ENCODE measurements around the gene HIF1AN. TPM values are rescaled to one million over a fixed set of nuclear protein-coding genes. Genes with fewer than 3 reads are reported as not detected.

The HIF1AN gene
- polyA plus RNA-seq, 1 donor: 27.3 TPM

DNA sequence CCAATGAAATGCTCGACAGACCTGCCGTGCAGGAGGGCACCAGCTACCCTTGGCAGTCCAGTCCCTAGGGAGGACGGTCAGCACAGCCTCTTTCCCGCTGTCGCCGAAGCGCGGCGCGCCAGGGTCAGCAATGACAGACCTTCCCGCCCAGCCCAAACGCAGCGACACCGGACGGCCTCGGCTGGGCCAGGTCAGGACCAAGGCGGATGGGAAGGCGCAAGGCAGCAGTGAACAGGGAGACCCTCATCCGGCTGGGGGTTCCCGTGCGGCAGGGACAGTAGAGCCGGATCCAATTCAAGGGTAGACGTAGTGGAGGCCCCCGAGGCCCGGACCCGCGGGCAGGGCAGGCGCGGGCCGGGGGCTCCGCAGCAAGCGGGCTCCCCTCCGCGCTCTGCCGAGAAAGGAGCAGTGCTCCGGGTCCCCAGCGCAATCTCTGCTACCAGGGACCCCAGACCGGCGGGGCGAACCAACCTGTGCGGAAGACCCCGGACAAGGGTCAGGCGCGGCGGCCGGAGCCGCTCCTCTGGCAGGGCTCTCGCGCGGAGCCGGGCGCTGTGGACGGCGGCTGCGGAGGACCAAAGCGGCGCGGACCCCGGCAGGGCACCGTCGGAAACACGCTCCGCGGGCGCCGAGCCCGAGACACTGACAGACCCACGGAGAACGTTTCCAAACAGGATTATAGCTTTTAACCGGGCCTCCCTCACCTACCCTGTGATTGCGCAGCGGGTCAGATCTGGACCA is 16.3 kb upstream of the HIF1AN start, which contains the start of gene SEC31B:
Gene SEC31B, minus strand, starts transcription at position 551 of the 741 bp plus-strand sequence. CDS start 2,909 bp downstream, outside the sequence.
- DNase-seq: peak in 1 of 2 donors; percentile 33
- H3K27ac ChIP-seq (ENCODE audit: low read length): no peak within 1 kb of the TSS
- no peaks in the 10 kb centered on the region for H3K9me3 ChIP-seq (ENCODE audit: control insufficient read depth, low read depth, low read length)
- peaks cover 16% of the 10 kb centered on the region for H3K36me3 ChIP-seq (ENCODE audit: control insufficient read depth, insufficient read depth, low read length)
- peak within 1 kb of the TSS; percentile 23 for H3K4me3 ChIP-seq (ENCODE audit: low read length)
- WGBS (ENCODE audit: insufficient coverage, low lambda C conversion rate): no CpG with 5 or more reads among the region's 72 CpGs
- H3K27me3 ChIP-seq (ENCODE audit: control insufficient read depth, insufficient read depth, low read length): peaks cover 16% of the 10 kb centered on the region
- H3K4me1 ChIP-seq (ENCODE audit: control insufficient read depth, insufficient read depth, low read length): peaks cover 6% of the 10 kb centered on the region

DNA sequence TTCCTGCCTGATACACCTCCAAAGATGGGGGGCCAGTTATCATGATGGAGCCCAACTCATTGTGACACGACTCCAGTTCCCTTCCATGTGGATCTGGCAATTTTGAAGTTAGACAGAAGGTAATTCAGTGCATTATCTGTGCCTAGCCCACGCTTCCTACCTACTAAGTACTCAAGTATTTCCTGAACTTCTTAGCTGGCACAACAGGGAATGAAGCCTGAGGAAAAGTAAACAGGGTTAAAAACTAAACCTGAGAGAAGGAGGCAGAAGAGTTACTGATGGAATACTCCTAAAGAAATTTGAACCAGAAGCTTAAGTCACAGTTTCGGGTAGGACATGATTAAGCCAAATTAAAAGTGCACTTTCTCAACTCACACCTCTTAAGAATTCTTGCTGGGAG is 14.9 kb upstream of the HIF1AN start:
- no peaks in the 10 kb centered on the region for H3K9me3 ChIP-seq (ENCODE audit: control insufficient read depth, low read depth, low read length)
- peaks cover 24% of the 10 kb centered on the region for H3K36me3 ChIP-seq (ENCODE audit: control insufficient read depth, insufficient read depth, low read length)
- H3K4me1 ChIP-seq (ENCODE audit: control insufficient read depth, insufficient read depth, low read length): peaks cover 6% of the 10 kb centered on the region
- no peak overlapping the region for H3K27ac ChIP-seq (ENCODE audit: low read length)
- peaks cover 16% of the 10 kb centered on the region for H3K27me3 ChIP-seq (ENCODE audit: control insufficient read depth, insufficient read depth, low read length)
- WGBS (ENCODE audit: insufficient coverage, low lambda C conversion rate): no CpG with 5 or more reads among the region's 3 CpGs
- no peak for DNase-seq
- H3K4me3 ChIP-seq (ENCODE audit: low read length): no peak overlapping the region

DNA sequence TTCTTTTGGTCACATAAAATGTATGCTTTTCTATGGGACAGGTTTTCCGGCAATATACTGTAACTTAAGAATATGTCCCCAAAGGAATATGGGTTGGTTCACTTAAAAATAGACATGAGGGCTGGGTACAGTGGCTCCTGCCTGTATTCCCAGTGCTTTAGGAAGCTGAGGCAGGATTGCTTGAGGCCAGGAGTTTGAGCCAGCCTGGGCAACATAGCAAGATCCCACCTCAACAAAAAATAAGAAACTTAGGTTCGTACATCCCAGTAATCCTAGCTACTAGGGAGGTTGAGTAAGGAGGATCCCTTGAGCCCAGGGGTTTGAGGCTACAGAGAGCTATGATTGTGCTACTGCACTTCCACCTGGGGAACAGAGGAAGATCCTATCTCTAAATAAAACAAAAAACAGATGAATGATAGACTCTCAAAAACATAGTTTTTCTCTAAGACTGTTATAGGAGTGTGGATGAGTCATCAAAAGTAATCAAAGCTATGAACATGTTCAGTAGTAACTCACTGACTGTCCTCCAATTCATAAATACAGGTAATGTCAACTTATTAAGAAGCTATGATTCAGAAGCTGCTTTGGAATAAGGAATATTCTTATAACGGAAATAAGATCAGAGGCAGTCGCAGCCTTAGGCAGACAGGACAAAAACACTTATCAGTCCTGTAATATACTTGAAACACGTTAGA is 13.5 kb upstream of the HIF1AN start:
- H3K9me3 ChIP-seq (ENCODE audit: control insufficient read depth, low read depth, low read length): no peaks in the 10 kb centered on the region
- H3K27ac ChIP-seq (ENCODE audit: low read length): no peak overlapping the region
- H3K4me1 ChIP-seq (ENCODE audit: control insufficient read depth, insufficient read depth, low read length): peaks cover 6% of the 10 kb centered on the region
- no peak overlapping the region for H3K4me3 ChIP-seq (ENCODE audit: low read length)
- H3K27me3 ChIP-seq (ENCODE audit: control insufficient read depth, insufficient read depth, low read length): peaks cover 16% of the 10 kb centered on the region
- no peak for DNase-seq
- WGBS (ENCODE audit: insufficient coverage, low lambda C conversion rate): 82% methylated on average over 2 of the region's 5 CpGs
- peaks cover 39% of the 10 kb centered on the region for H3K36me3 ChIP-seq (ENCODE audit: control insufficient read depth, insufficient read depth, low read length)

DNA sequence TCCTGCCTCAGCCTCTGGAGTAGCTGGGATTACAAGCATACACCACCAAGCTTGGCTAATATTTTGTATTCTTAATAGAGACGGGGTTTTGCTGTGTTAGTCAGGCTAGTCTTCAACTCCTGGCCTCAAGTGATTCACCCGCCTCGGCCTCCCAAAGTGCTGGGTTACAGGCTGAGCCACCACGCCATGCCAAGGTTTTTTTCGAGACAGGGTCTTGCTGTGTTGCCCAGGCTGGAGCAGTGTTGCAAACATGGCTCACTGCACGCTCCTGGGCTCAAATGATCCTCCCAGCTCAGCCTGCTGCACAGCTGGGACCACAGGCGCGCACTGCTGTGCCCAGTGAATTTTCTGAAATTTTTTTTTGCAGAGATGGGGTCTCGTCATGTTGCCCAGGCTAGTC is 12.8 kb upstream of the HIF1AN start:
- no peak for DNase-seq
- Histone ChIP-seq H3K4me1 (ENCODE audit: control insufficient read depth, insufficient read depth, low read length) (peaks cover 6% of the 10 kb centered on the region), H3K27ac (ENCODE audit: low read length) (no peak overlapping the region), H3K27me3 (ENCODE audit: control insufficient read depth, insufficient read depth, low read length) (peaks cover 16% of the 10 kb centered on the region), H3K4me3 (ENCODE audit: low read length) (no peak overlapping the region), H3K9me3 (ENCODE audit: control insufficient read depth, low read depth, low read length) (no peaks in the 10 kb centered on the region), H3K36me3 (ENCODE audit: control insufficient read depth, insufficient read depth, low read length) (peaks cover 40% of the 10 kb centered on the region)
- WGBS (ENCODE audit: insufficient coverage, low lambda C conversion rate): no CpG with 5 or more reads among the region's 9 CpGs

DNA sequence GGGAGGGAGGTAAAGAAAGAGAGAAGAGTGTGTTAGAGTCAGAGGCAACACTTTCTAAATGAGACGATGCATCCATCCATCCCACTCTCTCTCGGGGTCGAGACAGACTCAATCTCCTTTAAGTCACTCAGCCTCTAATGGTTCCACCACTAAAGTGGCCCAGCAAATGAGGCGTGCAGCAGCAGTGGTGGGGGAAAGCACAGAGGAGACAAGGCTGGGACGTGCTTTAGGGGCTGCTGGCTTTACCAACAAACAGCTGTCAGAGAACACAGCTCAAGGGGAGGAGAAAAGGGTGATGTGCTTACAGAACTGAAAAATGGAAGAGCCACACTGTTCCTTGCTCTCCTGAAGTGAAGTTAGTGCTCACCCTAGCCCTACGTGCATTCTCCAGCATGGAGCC is 11.5 kb upstream of the HIF1AN start:
- Histone ChIP-seq H3K27me3 (ENCODE audit: control insufficient read depth, insufficient read depth, low read length) (peaks cover 11% of the 10 kb centered on the region), H3K4me3 (ENCODE audit: low read length) (no peak overlapping the region), H3K27ac (ENCODE audit: low read length) (no peak overlapping the region), H3K9me3 (ENCODE audit: control insufficient read depth, low read depth, low read length) (no peaks in the 10 kb centered on the region), H3K4me1 (ENCODE audit: control insufficient read depth, insufficient read depth, low read length) (peaks cover 11% of the 10 kb centered on the region), H3K36me3 (ENCODE audit: control insufficient read depth, insufficient read depth, low read length) (peaks cover 40% of the 10 kb centered on the region)
- DNase-seq: no peak
- no CpG with 5 or more reads among the region's 6 CpGs for whole genome bisulfite sequencing (ENCODE audit: insufficient coverage, low lambda C conversion rate)

DNA sequence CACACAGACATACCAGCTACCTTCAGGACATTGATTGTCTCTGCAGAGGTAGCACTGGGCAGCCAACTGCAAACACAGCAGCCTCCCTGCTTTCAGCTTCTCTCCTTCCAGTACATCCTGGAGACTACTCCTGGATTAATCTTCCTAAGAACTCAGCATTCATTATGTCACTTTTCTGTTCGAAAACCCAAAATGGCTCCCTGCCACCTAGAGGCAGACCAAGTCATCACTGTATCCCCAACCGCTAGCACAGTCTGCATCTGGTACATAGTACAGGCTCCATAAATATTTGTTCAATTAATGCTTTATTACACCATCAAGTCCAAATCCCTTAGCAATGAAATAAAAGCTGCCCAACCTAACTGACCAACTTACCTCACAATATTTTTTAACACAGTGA is 11.1 kb upstream of the HIF1AN start:
- Histone ChIP-seq H3K9me3 (ENCODE audit: control insufficient read depth, low read depth, low read length) (no peaks in the 10 kb centered on the region), H3K4me1 (ENCODE audit: control insufficient read depth, insufficient read depth, low read length) (peaks cover 9% of the 10 kb centered on the region), H3K36me3 (ENCODE audit: control insufficient read depth, insufficient read depth, low read length) (peaks cover 40% of the 10 kb centered on the region), H3K27ac (ENCODE audit: low read length) (no peak overlapping the region), H3K4me3 (ENCODE audit: low read length) (no peak overlapping the region), H3K27me3 (ENCODE audit: control insufficient read depth, insufficient read depth, low read length) (peaks cover 7% of the 10 kb centered on the region)
- WGBS (ENCODE audit: insufficient coverage, low lambda C conversion rate): no CpG with 5 or more reads among the region's 2 CpGs
- DNase-seq: no peak

DNA sequence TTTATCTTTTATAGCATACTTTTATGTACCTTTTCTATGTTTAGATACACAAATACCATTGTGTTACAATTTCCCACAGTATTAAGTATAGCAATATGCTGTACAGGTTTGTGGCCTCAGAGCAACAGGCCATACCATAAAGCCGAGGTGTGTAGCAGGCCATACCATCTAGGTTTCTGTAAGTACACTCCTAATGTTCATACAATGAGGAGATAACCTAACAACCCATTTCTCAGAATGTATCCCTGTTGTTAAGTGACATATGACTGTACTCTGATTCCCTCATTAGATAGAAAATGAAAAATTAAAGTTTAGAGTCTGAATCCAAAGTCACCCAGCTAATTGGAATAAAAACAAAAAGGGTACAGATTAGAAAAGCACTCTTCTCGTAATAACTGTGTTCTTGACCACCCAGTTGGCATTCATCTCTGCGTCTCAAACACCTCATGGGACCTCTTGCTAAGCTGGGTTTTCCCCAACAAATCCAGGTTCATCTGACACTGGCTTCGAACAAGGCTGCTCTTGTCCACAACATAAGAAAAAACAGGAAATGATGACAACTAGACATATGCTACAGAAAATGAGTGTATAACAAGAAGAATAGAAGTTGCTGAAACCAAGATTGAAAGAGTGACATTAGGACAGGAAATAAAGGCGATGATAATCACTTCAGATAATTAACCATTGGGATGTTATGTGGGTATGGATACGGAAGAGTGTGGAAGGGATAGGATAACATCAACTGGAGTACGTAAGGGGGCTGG is 7.4 kb upstream of the HIF1AN start:
- WGBS (ENCODE audit: insufficient coverage, low lambda C conversion rate): 66% methylated on average over 4 of the region's 7 CpGs
- Histone ChIP-seq H3K9me3 (ENCODE audit: control insufficient read depth, low read depth, low read length) (no peaks in the 10 kb centered on the region), H3K36me3 (ENCODE audit: control insufficient read depth, insufficient read depth, low read length) (peaks cover 35% of the 10 kb centered on the region), H3K27ac (ENCODE audit: low read length) (no peak overlapping the region), H3K4me1 (ENCODE audit: control insufficient read depth, insufficient read depth, low read length) (peaks cover 13% of the 10 kb centered on the region), H3K27me3 (ENCODE audit: control insufficient read depth, insufficient read depth, low read length) (no peaks in the 10 kb centered on the region), H3K4me3 (ENCODE audit: low read length) (peak overlapping the region; percentile 94)
- DNase-seq: no peak

DNA sequence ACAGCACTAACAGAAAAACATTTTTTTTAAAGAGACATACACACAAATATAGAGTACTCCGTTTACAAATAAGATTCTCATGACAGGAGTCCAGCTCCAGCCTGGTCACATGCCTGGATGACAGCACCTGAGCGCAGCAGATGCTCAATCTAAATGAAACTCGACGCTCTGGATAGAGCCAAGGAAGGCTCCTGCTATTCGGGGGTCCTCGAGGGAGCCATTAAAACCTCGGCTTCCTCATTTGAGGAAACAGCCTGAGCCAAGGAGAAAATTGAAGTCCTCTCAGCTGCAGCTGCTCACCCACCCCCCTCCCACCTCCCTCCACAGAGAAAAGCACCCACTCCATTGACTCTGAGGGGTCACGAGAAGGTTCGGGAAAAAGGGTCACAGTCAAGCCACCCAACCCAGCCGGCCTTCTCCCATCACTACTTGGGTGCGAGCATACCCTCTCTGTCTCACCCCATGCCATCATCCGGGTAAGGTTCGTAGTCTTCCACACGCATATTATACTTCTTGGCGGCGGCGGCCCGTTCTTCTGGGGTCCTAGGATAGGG is 6.7 kb upstream of the HIF1AN start:
- H3K4me3 ChIP-seq (ENCODE audit: low read length): peak overlapping the region; percentile 94
- H3K4me1 ChIP-seq (ENCODE audit: control insufficient read depth, insufficient read depth, low read length): peaks cover 13% of the 10 kb centered on the region
- DNase-seq: peak in 1 of 2 donors; percentile 46
- peak overlapping the region; percentile 37 for H3K27ac ChIP-seq (ENCODE audit: low read length)
- H3K9me3 ChIP-seq (ENCODE audit: control insufficient read depth, low read depth, low read length): no peaks in the 10 kb centered on the region
- peaks cover 28% of the 10 kb centered on the region for H3K36me3 ChIP-seq (ENCODE audit: control insufficient read depth, insufficient read depth, low read length)
- WGBS (ENCODE audit: insufficient coverage, low lambda C conversion rate): no CpG with 5 or more reads among the region's 18 CpGs
- H3K27me3 ChIP-seq (ENCODE audit: control insufficient read depth, insufficient read depth, low read length): no peaks in the 10 kb centered on the region

DNA sequence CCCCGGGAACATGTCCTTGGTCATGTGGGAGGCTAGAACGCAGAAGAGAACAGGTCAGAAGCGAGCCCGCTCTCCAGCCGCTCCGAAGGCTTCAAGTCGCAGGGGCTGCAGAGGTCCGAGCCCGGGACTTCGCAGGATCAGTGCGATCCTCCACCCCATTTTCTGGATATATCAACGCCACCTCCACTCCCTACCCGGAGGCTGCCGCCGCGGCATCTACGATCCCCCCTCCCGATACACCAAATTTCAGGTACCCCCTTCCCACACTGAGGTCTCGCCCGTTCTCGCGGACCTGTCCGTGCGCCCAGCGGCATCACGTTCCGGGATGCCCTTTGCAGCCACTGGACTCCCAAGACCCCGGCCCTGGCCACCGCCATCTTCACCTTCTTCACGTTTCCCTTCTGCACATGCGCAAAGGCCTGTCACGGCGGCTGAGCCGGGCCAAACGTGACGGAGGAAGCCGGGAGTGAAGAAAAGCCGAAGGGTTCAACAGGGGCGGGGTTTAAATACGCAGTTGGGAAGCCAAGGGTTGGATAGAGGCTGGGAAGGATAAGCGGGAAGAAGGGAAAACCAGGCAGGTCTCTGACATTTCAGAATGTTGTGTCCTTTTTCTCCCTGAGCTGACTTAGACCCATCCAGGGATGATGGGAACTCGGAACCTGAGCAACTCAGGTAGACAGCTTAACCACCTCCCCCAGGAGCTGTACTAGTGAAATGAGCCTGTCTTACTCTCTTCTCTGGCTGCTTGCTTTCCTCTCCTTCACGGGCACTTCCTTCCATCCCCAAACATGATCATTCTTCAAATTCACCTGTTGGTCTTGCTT is 6.1 kb upstream of the HIF1AN start, which contains the start of gene NDUFB8:
Gene NDUFB8, minus strand, starts transcription at position 397 of the 824 bp plus-strand sequence. Its CDS starts 20 bp downstream, at position 377.
- 0% methylated on average over 1 of the region's 43 CpGs for WGBS (ENCODE audit: insufficient coverage, low lambda C conversion rate)
- H3K36me3 ChIP-seq (ENCODE audit: control insufficient read depth, insufficient read depth, low read length): peaks cover 22% of the 10 kb centered on the region

More for the DNA sequence above, 6.1 kb upstream of the HIF1AN start, which contains the start of gene NDUFB8:
- H3K4me1 ChIP-seq (ENCODE audit: control insufficient read depth, insufficient read depth, low read length): peaks cover 13% of the 10 kb centered on the region
- peak within 1 kb of the TSS; percentile 37 for H3K27ac ChIP-seq (ENCODE audit: low read length)
- peak; percentile 89 to 91 for DNase-seq
- peak within 1 kb of the TSS; percentile 94 for H3K4me3 ChIP-seq (ENCODE audit: low read length)
- H3K9me3 ChIP-seq (ENCODE audit: control insufficient read depth, low read depth, low read length): no peaks in the 10 kb centered on the region
- H3K27me3 ChIP-seq (ENCODE audit: control insufficient read depth, insufficient read depth, low read length): no peaks in the 10 kb centered on the region

Measured in large intestine (tissue), 3 donors.